Measurements from ENCODE around the gene TFCP2L1. TPM values are rescaled to one million over a fixed set of nuclear protein-coding genes. Genes with fewer than 3 reads are reported as not detected.
"Not testable (repeated sequence)": the region's sequence is repeated elsewhere in the genome, so short reads cannot be mapped to it uniquely, and the experiment has no call there.

The TFCP2L1 gene
- total and polyA plus RNA-seq, 2 donors (not counting 1 experiment from before 2014, with no cell fraction given), result not detected

DNA sequence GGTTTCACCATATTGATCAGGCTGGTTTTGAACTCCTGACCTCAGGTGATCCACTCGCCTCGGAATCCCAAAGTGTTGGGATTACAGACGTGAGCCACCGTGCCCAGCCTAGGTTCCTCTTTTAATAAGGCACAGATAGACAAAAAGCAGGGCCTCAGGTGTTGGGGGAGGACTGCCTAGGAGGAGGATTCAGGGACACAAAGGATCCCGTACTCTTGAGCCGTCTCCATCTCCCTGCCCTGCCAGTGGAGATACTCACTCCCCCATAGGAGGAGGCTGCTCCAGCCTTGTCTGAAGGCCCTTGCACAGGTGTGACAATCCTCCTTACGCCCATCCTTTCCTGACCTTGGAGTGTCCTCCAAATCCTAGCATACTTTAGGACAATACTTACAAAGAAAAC, 32.0 kb upstream of the TFCP2L1 start:
- H3K4me3 ChIP-seq (replicated peaks in 1 of 4; ENCODE audit: control extremely low read depth in 1 of 4, insufficient read depth in 1 of 4, low read depth in 3 of 4, low read length in 4 of 4), result no peak overlapping the region
- H3K79me2 ChIP-seq (ENCODE audit: control insufficient read depth, insufficient read depth, low read length), result no peaks in the 10 kb centered on the region
- no peak overlapping the region for H3K4me2 ChIP-seq (ENCODE audit: extremely low read depth, insufficient read depth, low read length)
- no peaks in the 10 kb centered on the region for H4K20me1 ChIP-seq (ENCODE audit: control insufficient read depth, extremely low read depth, insufficient read depth, low read length)
- no peak overlapping the region for H3K9ac ChIP-seq (ENCODE audit: insufficient read depth, low read length)
- H3K27me3 ChIP-seq (ENCODE audit: control insufficient read depth, insufficient read depth, low read length), result no peaks in the 10 kb centered on the region
- H2AFZ ChIP-seq (ENCODE audit: low read length), result no peak overlapping the region
- DNase-seq (ENCODE audit: low read depth in 2 of 2), result no peak
- TF ChIP-seq CTCF (conservative IDR thresholded peaks at IDR 0.05 in 1 of 2, IDR thresholded peaks at IDR 0.05 in 1 of 2; ENCODE audit: low read depth in 1 of 2, low read length in 2 of 2) (no peak), EZH2 (IDR thresholded peaks at IDR 0.05; ENCODE audit: low read length, missing control alignments) (no peak)
- no peaks in the 10 kb centered on the region for H3K4me1 ChIP-seq (ENCODE audit: control insufficient read depth, extremely low read depth, insufficient read depth, low read length)
- H3K27ac ChIP-seq (ENCODE audit: insufficient read depth, low read length), result no peak overlapping the region
- no peaks in the 10 kb centered on the region for H3K9me3 ChIP-seq (ENCODE audit: control insufficient read depth, insufficient read depth, low read depth, low read length)
- H3K36me3 ChIP-seq (ENCODE audit: control insufficient read depth, insufficient read depth, low read length), result no peaks in the 10 kb centered on the region

GRCh38 chr2:121313701-121314100, 28.7 kb upstream of the TFCP2L1 start:
- DNase-seq (ENCODE audit: low read depth in 2 of 2); H3K27me3 ChIP-seq (ENCODE audit: control insufficient read depth, insufficient read depth, low read length); H3K36me3 ChIP-seq (ENCODE audit: control insufficient read depth, insufficient read depth, low read length); H2AFZ ChIP-seq (ENCODE audit: low read length); H3K9me3 ChIP-seq (ENCODE audit: control insufficient read depth, insufficient read depth, low read depth, low read length); H4K20me1 ChIP-seq (ENCODE audit: control insufficient read depth, extremely low read depth, insufficient read depth, low read length); H3K27ac ChIP-seq (ENCODE audit: insufficient read depth, low read length); H3K4me1 ChIP-seq (ENCODE audit: control insufficient read depth, extremely low read depth, insufficient read depth, low read length); H3K4me3 ChIP-seq (replicated peaks in 1 of 4; ENCODE audit: control extremely low read depth in 1 of 4, insufficient read depth in 1 of 4, low read depth in 3 of 4, low read length in 4 of 4); H3K79me2 ChIP-seq (ENCODE audit: control insufficient read depth, insufficient read depth, low read length); H3K9ac ChIP-seq (ENCODE audit: insufficient read depth, low read length); H3K4me2 ChIP-seq (ENCODE audit: extremely low read depth, insufficient read depth, low read length): not testable (repeated sequence)

DNA sequence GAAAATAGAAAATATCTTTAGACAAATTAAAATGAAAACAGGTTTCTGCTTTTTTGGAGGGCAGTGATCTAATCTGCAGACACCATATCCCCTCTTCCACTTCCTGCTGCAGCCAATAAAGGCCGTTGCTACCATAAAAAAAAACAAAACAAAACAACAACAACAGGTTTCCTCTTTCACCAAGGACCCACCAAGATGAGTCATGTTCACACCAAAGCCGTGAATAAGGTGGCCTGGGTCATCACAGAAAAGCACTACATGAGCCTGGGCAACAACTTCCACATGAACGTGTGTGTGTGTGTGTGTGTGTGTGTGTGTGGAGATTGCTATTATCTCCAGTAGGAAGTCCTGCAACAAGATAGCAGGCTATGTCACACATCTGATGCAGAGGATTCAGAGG, 24.8 kb upstream of the TFCP2L1 start:
- peaks cover 7% of the 10 kb centered on the region for H3K27me3 ChIP-seq (ENCODE audit: control insufficient read depth, insufficient read depth, low read length)
- H4K20me1 ChIP-seq (ENCODE audit: control insufficient read depth, extremely low read depth, insufficient read depth, low read length), result no peaks in the 10 kb centered on the region
- no peak overlapping the region for H2AFZ ChIP-seq (ENCODE audit: low read length)
- TF ChIP-seq EZH2 (IDR thresholded peaks at IDR 0.05; ENCODE audit: low read length, missing control alignments), result no peak
- no peak overlapping the region for H3K9ac ChIP-seq (ENCODE audit: insufficient read depth, low read length)
- H3K9me3 ChIP-seq (ENCODE audit: control insufficient read depth, insufficient read depth, low read depth, low read length), result no peaks in the 10 kb centered on the region
- H3K4me2 ChIP-seq (ENCODE audit: extremely low read depth, insufficient read depth, low read length), result no peak overlapping the region
- no peaks in the 10 kb centered on the region for H3K4me1 ChIP-seq (ENCODE audit: control insufficient read depth, extremely low read depth, insufficient read depth, low read length)
- DNase-seq (ENCODE audit: low read depth in 2 of 2), result no peak
- H3K79me2 ChIP-seq (ENCODE audit: control insufficient read depth, insufficient read depth, low read length), result no peaks in the 10 kb centered on the region
- H3K27ac ChIP-seq (ENCODE audit: insufficient read depth, low read length), result no peak overlapping the region
- no peaks in the 10 kb centered on the region for H3K36me3 ChIP-seq (ENCODE audit: control insufficient read depth, insufficient read depth, low read length)
- no peak overlapping the region for H3K4me3 ChIP-seq (replicated peaks in 1 of 4; ENCODE audit: control extremely low read depth in 1 of 4, insufficient read depth in 1 of 4, low read depth in 3 of 4, low read length in 4 of 4)

DNA sequence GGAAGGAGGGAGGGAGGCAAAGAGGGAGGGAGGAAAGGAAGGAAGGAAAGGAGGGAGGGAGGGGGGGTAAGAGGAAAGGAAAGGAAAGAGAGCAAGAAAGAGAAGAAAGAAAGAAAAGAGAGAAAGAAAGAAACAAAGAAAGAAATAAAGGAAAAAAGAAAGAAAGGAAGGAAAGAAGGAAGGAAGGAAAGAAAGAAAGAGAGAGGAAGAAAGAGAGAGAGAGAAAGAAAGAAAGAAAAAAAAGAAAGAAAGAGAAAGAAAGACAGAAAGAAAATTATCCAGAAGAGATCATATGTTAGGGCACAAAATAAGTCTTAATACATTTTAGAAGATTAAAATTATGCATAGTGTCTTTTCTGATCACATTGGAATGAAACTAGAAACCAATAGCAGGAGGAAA, 24.3 kb upstream of the TFCP2L1 start:
- no peak overlapping the region for H2AFZ ChIP-seq (ENCODE audit: low read length)
- H4K20me1 ChIP-seq (ENCODE audit: control insufficient read depth, extremely low read depth, insufficient read depth, low read length), result no peaks in the 10 kb centered on the region
- peaks cover 7% of the 10 kb centered on the region for H3K27me3 ChIP-seq (ENCODE audit: control insufficient read depth, insufficient read depth, low read length)
- no peak overlapping the region for H3K27ac ChIP-seq (ENCODE audit: insufficient read depth, low read length)
- no peaks in the 10 kb centered on the region for H3K79me2 ChIP-seq (ENCODE audit: control insufficient read depth, insufficient read depth, low read length)
- H3K9me3 ChIP-seq (ENCODE audit: control insufficient read depth, insufficient read depth, low read depth, low read length), result no peaks in the 10 kb centered on the region
- no peak overlapping the region for H3K4me3 ChIP-seq (replicated peaks in 1 of 4; ENCODE audit: control extremely low read depth in 1 of 4, insufficient read depth in 1 of 4, low read depth in 3 of 4, low read length in 4 of 4)
- H3K36me3 ChIP-seq (ENCODE audit: control insufficient read depth, insufficient read depth, low read length), result no peaks in the 10 kb centered on the region
- no peak for DNase-seq (ENCODE audit: low read depth in 2 of 2)
- no peaks in the 10 kb centered on the region for H3K4me1 ChIP-seq (ENCODE audit: control insufficient read depth, extremely low read depth, insufficient read depth, low read length)
- TF ChIP-seq EZH2 (IDR thresholded peaks at IDR 0.05; ENCODE audit: low read length, missing control alignments) (no peak), CTCF (conservative IDR thresholded peaks at IDR 0.05 in 1 of 2, IDR thresholded peaks at IDR 0.05 in 1 of 2; ENCODE audit: low read depth in 1 of 2, low read length in 2 of 2) (no peak)
- no peak overlapping the region for H3K9ac ChIP-seq (ENCODE audit: insufficient read depth, low read length)
- H3K4me2 ChIP-seq (ENCODE audit: extremely low read depth, insufficient read depth, low read length), result no peak overlapping the region

Measured in fibroblast of lung (primary cell).